HL-60 (cell line): ENCODE data around the gene GRIK2.

Experiments
- CTCF ChIP-seq: IDR thresholded peaks from one replicate; pipeline ENCODE4 v1.5.1; 2011; ENCODE audit warnings: low read length, control low read depth, inconsistent platforms; ENCODE audit not compliant: insufficient read depth
- GABPA ChIP-seq: IDR thresholded peaks from 2 replicates; pipeline ENCODE4 v1.6.1; 2012; ENCODE audit warnings: low read depth
- POLR2AphosphoS5 ChIP-seq: IDR thresholded peaks from 2 replicates; pipeline ENCODE4 v1.6.1; 2012; ENCODE audit warnings: low read depth
- REST ChIP-seq: IDR thresholded peaks from 2 replicates; pipeline ENCODE4 v1.6.1; 2012; ENCODE audit warnings: low read depth; ENCODE audit not compliant: insufficient replicate concordance

GRCh38 chr6:101429270-101429669 lies 35.8 kb downstream of the GRIK2 start:
- TF ChIP-seq CTCF (no peak), POLR2AphosphoS5 (no peak), GABPA (no peak), REST (no peak)
